Body of pancreas (tissue), 4 donors: ENCODE measurements around the gene TCN1. TPM values are rescaled to one million over a fixed set of nuclear protein-coding genes. Genes with fewer than 3 reads are reported as not detected.
"Not testable (repeated sequence)": the region's sequence is repeated elsewhere in the genome, so short reads cannot be mapped to it uniquely, and the experiment has no call there.

ENCODE experiments used
- ATAC-seq: fragments of 150-250 bp; one replicate; pipeline ENCODE4 v1.9.1; 2016
- DNase-seq, 4 donors: peaks; one replicate each; pipeline ENCODE4 v3.0.0-alpha.2; 2019
- H3K27ac ChIP-seq, 4 donors: fragments of 200-600 bp; sonication (generic); 1 replicate in 3 of 4; 2 replicates in 1 of 4; pipeline versions ENCODE4 v1.5.1 to v1.6.1; 2016 to 2019; ENCODE audit warnings: mild to moderate bottlenecking in 1 of 4, mixed read lengths in 1 of 4, moderate library complexity in 1 of 4
- H3K27me3 ChIP-seq, 2 donors: fragments of 200-600 bp; sonication (generic); one replicate each; pipeline ENCODE4 v1.6.0; 2016; ENCODE audit warnings: mild to moderate bottlenecking in 1 of 2
- H3K36me3 ChIP-seq, 2 donors: fragments of 200-600 bp; sonication (generic); replicated peaks in 1 of 2; 2 replicates each; pipeline ENCODE4 v1.5.1; 2016; ENCODE audit warnings: low read depth in 2 of 2; ENCODE audit not compliant: insufficient read depth in 1 of 2
- H3K4me1 ChIP-seq: fragments of 200-600 bp; sonication (generic); one replicate; pipeline ENCODE4 v1.6.0; 2016
- H3K4me3 ChIP-seq, 2 donors: fragments of 200-600 bp; sonication (generic); 1 replicate in 1 of 2; 2 replicates in 1 of 2; pipeline ENCODE4 v1.5.1; 2016 to 2019
- H3K9me3 ChIP-seq, 3 donors: fragments of 200-600 bp; sonication (generic); 1 replicate in 2 of 3; 2 replicates in 1 of 3; pipeline ENCODE4 v1.5.1; 2016
- CTCF ChIP-seq, 7 experiments: fragments of 450-650 bp in 4 of 7; fragments of 200-600 bp in 3 of 7; sonication (generic) in 3 of 7; IDR thresholded peaks; one replicate each; pipeline ENCODE4 v1.5.1; 2016 to 2019; ENCODE audit warnings: antibody characterized with exemption in 7 of 7
- POLR2A ChIP-seq, 3 donors: fragments of 450-650 bp; IDR thresholded peaks; one replicate each; pipeline ENCODE4 v1.6.1; 2016; ENCODE audit warnings: antibody characterized with exemption in 3 of 3, mild to moderate bottlenecking in 2 of 3
- WGBS, 2 donors: methylation state at CpG; one replicate each; pipeline ENCODE4 v1.1.5; 2017; 5-methylcytosine and 5-hydroxymethylcytosine counted together
- intact Hi-C: fragments of 100-400 bp; cut with DNase I; formaldehyde crosslinking; loops from one replicate; pipeline ENCODE4 v1.15.1; 2023
- total RNA-seq, 2 donors: library from RNA; depleted of rRNA; stranded (reverse); fragments of >200 nt; gene quantifications; one replicate each; pipeline ENCODE4 v1.1.0, GENCODE V29; 2016

The TCN1 gene
- total RNA-seq, 2 donors from 2014 or later, result 1.3 TPM; not detected in 1

GRCh38 chr11:59849129-59849528 lies 17.2 kb downstream of the TCN1 start:
- peaks cover 15% of the 10 kb centered on the region for H3K4me1 ChIP-seq
- H3K36me3 ChIP-seq, result no peaks in the 10 kb centered on the region
- no peaks in the 10 kb centered on the region for H3K27me3 ChIP-seq
- H3K4me3 ChIP-seq, result no peak overlapping the region
- H3K9me3 ChIP-seq, result no peaks in the 10 kb centered on the region
- ATAC-seq (peak; percentile 85), DNase-seq (peak in 3 of 4 donors; percentile 12 to 42 (median 15))
- 33 to 47% methylated on average over 2 of the region's 2 CpGs for WGBS, 2 donors
- intact Hi-C loops, result no loop called here
- TF ChIP-seq CTCF (IDR thresholded peaks at IDR 0.05) (no peak), POLR2A (IDR thresholded peaks at IDR 0.05) (no peak)
- peak overlapping the region in 3 of 4 donors; percentile 52 to 72 (median 54) for H3K27ac ChIP-seq

GRCh38 chr11:59848439-59848838 lies 17.8 kb downstream of the TCN1 start:
- DNase-seq, intact Hi-C loops, H3K27me3 ChIP-seq, H3K36me3 ChIP-seq, H3K9me3 ChIP-seq, H3K4me3 ChIP-seq: not testable (repeated sequence)
- Histone ChIP-seq H3K27ac (peak overlapping the region in 3 of 4 donors; percentile 46 to 72 (median 52)), H3K4me1 (peaks cover 15% of the 10 kb centered on the region)
- WGBS, 2 donors, result 81 to 83% methylated on average over 6 of the region's 6 CpGs
- peak; percentile 11 for ATAC-seq

- no peak for TF ChIP-seq POLR2A (IDR thresholded peaks at IDR 0.05)
- no peak for TF ChIP-seq CTCF (IDR thresholded peaks at IDR 0.05)
- ATAC-seq, result no peak
- intact Hi-C loops, result no loop called here
- Histone ChIP-seq H3K36me3 (no peaks in the 10 kb centered on the region), H3K4me3 (no peak overlapping the region), H3K27me3 (no peaks in the 10 kb centered on the region), H3K4me1 (peaks cover 15% of the 10 kb centered on the region), H3K9me3 (no peaks in the 10 kb centered on the region), H3K27ac (no peak overlapping the region)
- 78 to 86% methylated on average over 3 of the region's 3 CpGs for WGBS, 2 donors
- DNase-seq, result no peak
Observed at GRCh38 chr11:59847626-59848025, 18.7 kb downstream of the TCN1 start.

DNA sequence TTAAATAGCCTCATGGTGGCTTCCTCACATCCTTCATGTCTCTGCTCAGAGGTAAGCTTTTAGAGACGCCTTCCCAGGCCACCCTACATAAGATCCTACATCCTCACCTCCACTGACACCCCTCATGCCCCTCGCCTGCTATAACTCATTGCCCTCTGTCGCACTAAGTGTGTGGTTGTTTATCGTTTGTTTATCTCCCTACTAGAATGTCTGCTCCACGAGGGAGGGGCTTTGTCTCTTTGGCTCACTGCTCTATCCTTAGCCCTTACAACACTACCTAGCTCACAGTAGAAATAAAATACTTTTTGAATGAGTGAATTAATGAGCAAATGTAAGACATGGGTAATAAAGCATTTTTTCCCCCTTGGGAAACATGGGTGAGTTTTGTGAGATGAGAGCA lies 19.7 kb downstream of the TCN1 start:
- H3K9me3 ChIP-seq, result no peaks in the 10 kb centered on the region
- 80 to 87% methylated on average over 5 of the region's 5 CpGs for WGBS, 2 donors
- intact Hi-C loops, result no loop called here
- H3K4me3 ChIP-seq, result no peak overlapping the region
- TF ChIP-seq CTCF (IDR thresholded peaks at IDR 0.05), result no peak
- no peak for TF ChIP-seq POLR2A (IDR thresholded peaks at IDR 0.05)
- no peak overlapping the region for H3K27ac ChIP-seq
- H3K27me3 ChIP-seq, result no peaks in the 10 kb centered on the region
- H3K4me1 ChIP-seq, result peaks cover 15% of the 10 kb centered on the region
- no peaks in the 10 kb centered on the region for H3K36me3 ChIP-seq
- DNase-seq, result no peak
- no peak for ATAC-seq

- intact Hi-C loops, result no loop called here
- no peak for TF ChIP-seq POLR2A (IDR thresholded peaks at IDR 0.05)
- no peak for TF ChIP-seq CTCF (IDR thresholded peaks at IDR 0.05)
- 59 to 64% methylated on average over 4 of the region's 4 CpGs for WGBS, 2 donors
- H3K4me3 ChIP-seq, result no peak within 1 kb of the TSS
- DNase-seq, result no peak
- no peaks in the 10 kb centered on the region for H3K27me3 ChIP-seq
- peak within 1 kb of the TSS in 1 of 4 donors; percentile 41 for H3K27ac ChIP-seq
- no peaks in the 10 kb centered on the region for H3K36me3 ChIP-seq
- no peak for ATAC-seq
- peaks cover 16% of the 10 kb centered on the region for H3K4me1 ChIP-seq
- no peaks in the 10 kb centered on the region for H3K9me3 ChIP-seq
Observed at GRCh38 chr11:59845399-59845798, 20.9 kb downstream of the TCN1 start, which contains the start of gene CBLIF. Gene CBLIF, minus strand, starts transcription at chr11:59845499. Its CDS starts 46 bp downstream, at chr11:59845453.
